GM20000 (cell line): Measurements from ENCODE around the gene DHX30.

Experiments used
- DNase-seq: peaks from one replicate; pipeline ENCODE4 v3.0.0; 2012; ENCODE audit warnings: low spot score
- CTCF ChIP-seq: IDR thresholded peaks from 2 replicates; pipeline ENCODE4 v1.5.1; 2012; ENCODE audit warnings: mild to moderate bottlenecking, control low read depth; ENCODE audit errors: extremely low read depth, missing control alignments

DHX30 gene

GRCh38 chr3:47890126-47890827 is 87.3 kb downstream of the DHX30 start:
- no peak for DNase-seq
- no peak for TF ChIP-seq CTCF

DNA sequence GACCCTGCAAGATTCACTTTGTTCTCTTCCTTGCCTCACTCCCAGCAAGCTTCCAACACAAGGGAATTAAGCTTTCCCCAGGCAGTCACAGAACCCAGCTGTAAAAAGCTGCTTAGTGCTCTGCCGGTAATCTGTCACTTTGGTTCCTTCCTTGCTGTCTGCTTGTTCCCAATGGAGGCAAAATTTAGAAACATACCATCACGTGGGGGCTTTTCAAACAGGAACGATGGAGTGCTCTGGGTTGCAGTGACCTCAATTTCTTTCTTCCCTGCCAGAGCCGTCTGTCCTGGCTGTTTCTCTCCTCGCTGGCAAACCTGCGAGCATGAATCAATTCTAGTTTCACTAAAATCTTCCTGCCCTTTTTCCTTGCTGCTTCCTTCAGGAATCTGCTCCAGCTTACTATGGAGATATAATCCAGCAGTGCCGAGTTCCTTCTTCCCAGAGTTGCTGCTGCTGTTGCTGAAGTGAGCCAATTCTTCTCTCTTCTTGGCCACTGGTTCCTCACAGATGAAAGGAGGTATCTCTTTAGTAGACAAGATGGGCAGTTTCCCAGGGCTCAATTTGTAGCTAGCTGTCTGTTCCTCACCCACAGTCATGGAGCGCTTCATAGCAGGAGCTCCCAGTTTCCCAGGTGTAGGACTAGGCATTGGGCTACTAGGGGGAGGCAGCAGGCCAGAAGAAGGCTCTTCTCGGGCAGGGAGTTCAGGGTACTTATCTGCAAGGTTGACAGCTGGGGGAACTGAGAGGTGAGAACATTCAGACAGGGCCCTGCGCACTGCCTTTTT is 88.1 kb downstream of the DHX30 start:
- no peak for TF ChIP-seq CTCF
- DNase-seq: no peak

- no peak for DNase-seq
- TF ChIP-seq CTCF: no peak
Observed at GRCh38 chr3:47891613-47892005, 88.7 kb downstream of the DHX30 start.

- no peak for TF ChIP-seq CTCF
- no peak for DNase-seq
Observed at GRCh38 chr3:47892286-47893040, 89.5 kb downstream of the DHX30 start.

GRCh38 chr3:47895241-47895640 is 92.3 kb downstream of the DHX30 start:
- no peak for DNase-seq

DNA sequence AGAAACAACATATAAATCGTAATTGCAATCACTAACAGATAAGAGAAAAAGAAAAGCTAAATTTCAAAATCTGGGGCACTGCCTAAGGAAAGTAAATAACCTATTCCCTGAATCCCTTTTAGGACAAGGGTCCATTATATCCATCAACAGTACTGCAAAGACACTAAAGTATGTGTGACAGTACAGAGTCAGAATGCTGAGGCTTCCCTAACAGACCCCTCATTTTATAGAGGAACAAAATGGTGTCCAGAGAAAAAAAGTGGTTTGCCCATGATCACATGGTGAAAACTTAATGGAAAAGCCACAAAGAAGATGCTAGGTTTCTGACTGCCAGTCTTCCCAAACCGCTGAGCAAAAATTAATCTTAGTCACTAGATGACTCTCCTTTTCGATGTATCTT is 93.8 kb downstream of the DHX30 start:
- no peak for DNase-seq
- TF ChIP-seq CTCF: no peak

More at GRCh38 chr3:47895241-47895640, 92.3 kb downstream of the DHX30 start:
- no peak for TF ChIP-seq CTCF

- TF ChIP-seq CTCF: no peak
- DNase-seq: no peak
Observed at GRCh38 chr3:47897954-47898353, 95.0 kb downstream of the DHX30 start.
